Activated CD4-positive, alpha-beta memory T cell treated with anti-CD3 and anti-CD28 coated beads, Interleukin-2, amount 10 ng/mL, durations not matched to agents 7 days and 5 days (primary cell): ENCODE data around the gene COPS3. TPM values are rescaled to one million over a fixed set of nuclear protein-coding genes. Genes with fewer than 3 reads are reported as not detected.

Source experiments
- total RNA-seq, 2 experiments: library from RNA; stranded (reverse); gene quantifications; one replicate each; pipeline ENCODE4 v1.2.3, GENCODE V29; 2021

Gene COPS3
- total RNA-seq, 2 experiments from 2014 or later = 99.9 to 109 TPM

Other genes with a start within 250 kb of the COPS3 start
- 100 to 1,000 TPM; 196 to 207 TPM for gene MPRIP, start 238.8 kb downstream of the COPS3 start, total RNA-seq
- 1 to 10 TPM; 6.3 to 6.6 TPM for gene PLD6, start 74.9 kb downstream of the COPS3 start, total RNA-seq
- 10 to 100 TPM; 48.8 to 53.1 TPM for gene FLCN, start 44.1 kb downstream of the COPS3 start, total RNA-seq
- gene NT5M, start 22.1 kb upstream of the COPS3 start, total RNA-seq = 1 to 10 TPM; 8.4 to 9.7 TPM
- gene MED9, start 195.8 kb upstream of the COPS3 start, total RNA-seq = 10 to 100 TPM; 12.6 to 13.2 TPM
- 1 to 10 TPM; 1.5 to 2.0 TPM for gene RASD1, start 215.1 kb upstream of the COPS3 start, total RNA-seq